Epithelial cell of esophagus (primary cell): Measurements from ENCODE around the gene CA10.

Experiments used
- DNase-seq: peaks from one replicate; pipeline ENCODE4 v3.0.0; 2010; ENCODE audit warnings: low read depth
- H3K4me3 ChIP-seq: 2 replicates; pipeline ENCODE4 v1.5.1; 2011; ENCODE audit warnings: mild to moderate bottlenecking, low read length, control low read depth
- TF ChIP-seq, protein P1 (sequence below): IDR thresholded peaks from 2 replicates; pipeline ENCODE4 v1.5.1; 2011; ENCODE audit warnings: low read depth, mild to moderate bottlenecking, low read length, control low read depth, inconsistent platforms; ENCODE audit not compliant: insufficient read depth; ENCODE audit errors: missing control alignments

The CA10 gene

DNA sequence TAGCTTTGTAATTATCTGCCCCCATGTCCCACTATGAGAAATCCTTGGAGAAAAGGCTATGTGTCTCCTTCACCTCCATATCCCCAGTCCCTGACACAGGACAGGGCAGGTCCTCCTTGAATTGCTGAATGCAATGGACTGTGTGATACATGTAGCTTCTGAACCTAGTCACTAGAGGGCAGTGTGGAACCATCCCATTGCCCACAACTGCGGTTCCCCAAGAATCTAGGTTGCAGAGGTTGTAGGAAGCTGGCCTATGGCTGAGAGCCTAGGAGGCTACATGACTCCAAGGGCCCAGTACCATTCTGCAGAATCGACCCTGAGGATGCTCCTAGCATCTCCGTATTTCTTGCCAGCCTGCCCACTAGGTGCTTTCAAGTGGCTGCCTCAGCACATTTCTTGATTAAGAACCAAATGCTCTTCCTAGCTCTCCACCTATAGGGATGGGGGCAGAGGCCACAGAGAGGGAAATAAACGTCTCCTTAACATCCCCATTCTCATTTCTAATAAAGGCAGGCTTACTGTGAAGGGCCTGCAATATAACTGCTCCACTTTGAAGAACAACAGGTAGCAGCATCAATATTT is 394.0 kb downstream of the CA10 start:
- peak; percentile 78 for DNase-seq
- TF ChIP-seq, protein P1, sequence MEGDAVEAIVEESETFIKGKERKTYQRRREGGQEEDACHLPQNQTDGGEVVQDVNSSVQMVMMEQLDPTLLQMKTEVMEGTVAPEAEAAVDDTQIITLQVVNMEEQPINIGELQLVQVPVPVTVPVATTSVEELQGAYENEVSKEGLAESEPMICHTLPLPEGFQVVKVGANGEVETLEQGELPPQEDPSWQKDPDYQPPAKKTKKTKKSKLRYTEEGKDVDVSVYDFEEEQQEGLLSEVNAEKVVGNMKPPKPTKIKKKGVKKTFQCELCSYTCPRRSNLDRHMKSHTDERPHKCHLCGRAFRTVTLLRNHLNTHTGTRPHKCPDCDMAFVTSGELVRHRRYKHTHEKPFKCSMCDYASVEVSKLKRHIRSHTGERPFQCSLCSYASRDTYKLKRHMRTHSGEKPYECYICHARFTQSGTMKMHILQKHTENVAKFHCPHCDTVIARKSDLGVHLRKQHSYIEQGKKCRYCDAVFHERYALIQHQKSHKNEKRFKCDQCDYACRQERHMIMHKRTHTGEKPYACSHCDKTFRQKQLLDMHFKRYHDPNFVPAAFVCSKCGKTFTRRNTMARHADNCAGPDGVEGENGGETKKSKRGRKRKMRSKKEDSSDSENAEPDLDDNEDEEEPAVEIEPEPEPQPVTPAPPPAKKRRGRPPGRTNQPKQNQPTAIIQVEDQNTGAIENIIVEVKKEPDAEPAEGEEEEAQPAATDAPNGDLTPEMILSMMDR = peak; percentile 97
- no peak overlapping the region for H3K4me3 ChIP-seq

DNA sequence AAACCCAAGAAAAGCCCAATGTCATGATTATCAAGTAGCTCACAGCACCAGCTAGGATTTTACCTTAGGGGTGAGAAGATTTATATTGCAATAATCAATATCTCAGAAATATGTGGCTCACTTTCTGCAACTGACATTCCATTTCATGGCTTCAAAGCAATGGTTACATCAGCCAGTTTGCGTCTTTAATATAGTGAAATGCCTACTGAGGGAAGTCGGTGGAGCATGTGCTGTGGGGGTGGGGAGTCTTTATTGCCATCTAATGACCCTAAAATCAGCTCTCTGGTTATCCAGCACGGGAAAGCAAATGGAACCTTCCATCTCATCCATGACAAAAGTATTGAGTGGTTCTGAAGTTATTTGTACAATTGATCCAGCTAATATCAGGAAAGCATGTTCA is 395.5 kb downstream of the CA10 start:
- TF ChIP-seq, protein P1 = no peak
- DNase-seq = no peak

DNA sequence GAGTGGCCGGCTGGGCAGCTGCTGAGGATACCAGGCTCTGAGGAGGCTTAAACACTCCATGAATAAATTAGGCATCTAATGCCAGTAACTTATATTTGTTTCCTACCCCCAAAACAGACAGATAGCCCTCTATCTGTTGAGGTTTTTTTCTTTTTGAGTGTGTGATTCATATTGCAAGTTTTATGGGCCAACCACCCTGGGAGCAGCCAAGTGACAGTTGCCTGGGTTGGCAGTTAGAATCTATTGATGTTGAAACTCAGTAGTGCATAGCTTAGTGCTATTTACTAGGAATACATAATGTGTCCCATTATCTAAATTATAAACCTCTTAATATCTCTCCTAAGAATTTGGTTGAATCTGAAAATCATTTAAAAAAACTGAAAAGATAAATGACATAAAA is 397.4 kb downstream of the CA10 start:
- H3K4me3 ChIP-seq = no peak overlapping the region
- TF ChIP-seq, protein P1 = no peak
- no peak for DNase-seq

More for the DNA sequence above, 395.5 kb downstream of the CA10 start:
- H3K4me3 ChIP-seq = no peak overlapping the region

DNA sequence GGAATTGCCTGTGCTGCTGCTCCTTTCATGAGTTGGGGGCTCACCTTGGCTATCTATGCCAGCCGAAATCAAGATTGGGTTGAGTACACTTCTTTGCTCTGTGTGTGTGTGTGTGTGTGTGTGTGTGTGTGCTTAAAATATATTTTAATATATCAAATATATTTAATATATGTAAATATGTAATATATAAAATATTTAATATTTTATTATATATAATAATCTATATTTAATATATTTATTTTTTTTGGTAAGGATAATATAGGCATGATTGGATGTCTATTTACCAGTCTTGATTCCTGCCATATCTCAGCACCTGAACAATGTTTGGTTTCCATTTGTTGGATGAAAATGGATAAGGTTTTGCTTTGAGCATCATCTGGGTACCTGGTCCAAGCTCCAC is 399.3 kb downstream of the CA10 start:
- DNase-seq = no peak
- TF ChIP-seq, protein P1 = no peak

DNA sequence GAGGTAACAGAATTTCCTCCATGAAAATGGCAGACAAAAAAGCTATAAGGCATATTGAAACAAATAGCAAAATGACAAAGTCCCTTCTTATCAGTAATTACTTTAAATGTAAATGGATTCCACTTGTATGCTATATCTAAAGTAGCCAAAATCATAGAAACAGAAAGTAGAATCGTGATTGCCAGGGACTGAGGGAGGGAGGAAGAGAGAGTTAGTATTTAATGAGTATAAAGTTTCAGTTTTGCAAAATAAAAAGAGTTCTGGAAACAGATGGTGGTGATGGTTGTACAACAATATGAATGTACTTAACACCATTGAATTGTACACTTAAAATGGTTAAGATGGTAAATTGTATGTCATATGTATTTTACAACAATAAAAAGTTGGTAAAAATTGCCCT is 407.4 kb downstream of the CA10 start:
- no peak for DNase-seq
- H3K4me3 ChIP-seq = no peak overlapping the region
- TF ChIP-seq, protein P1 = no peak

More for the DNA sequence above, 399.3 kb downstream of the CA10 start:
- H3K4me3 ChIP-seq = no peak overlapping the region

DNA sequence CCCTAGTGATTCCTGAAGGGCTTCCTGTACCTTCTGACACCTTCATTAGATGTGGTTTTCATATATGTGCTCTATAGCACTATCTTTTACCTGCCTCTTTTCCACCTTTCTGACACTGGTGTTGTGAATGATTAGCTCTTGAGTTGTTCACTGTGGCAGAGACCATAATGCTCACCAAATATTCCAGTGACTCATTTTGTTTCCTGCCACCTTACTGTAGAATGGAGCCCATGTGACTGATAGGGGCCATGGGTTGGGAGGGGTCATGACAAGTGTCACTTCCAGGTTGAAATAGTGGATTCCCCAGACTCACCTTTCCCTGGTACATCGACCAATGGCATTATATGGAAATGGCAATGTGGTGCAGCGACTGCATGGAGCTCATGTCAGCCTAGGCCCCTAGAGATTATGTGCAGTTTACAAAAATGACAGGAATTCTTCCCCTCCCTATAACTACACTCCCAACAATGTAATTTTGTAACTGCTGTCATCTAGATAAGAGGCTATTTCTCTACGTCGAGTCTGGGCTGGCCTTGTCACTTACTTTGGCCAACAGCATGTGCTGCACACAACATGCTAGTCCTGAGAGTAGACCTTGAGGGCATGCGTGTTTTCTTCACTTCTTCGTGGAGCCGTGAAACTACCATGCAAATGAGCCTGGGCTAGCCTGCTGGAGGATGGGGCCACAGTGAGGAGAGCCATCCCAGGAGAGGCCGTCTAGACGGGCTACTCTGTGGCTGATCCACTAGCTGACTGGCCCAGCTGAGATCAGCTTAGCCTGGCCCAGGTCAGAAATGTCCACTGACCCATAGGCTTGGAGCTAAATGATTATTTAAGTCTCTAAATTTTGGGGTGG is 409.5 kb downstream of the CA10 start:
- TF ChIP-seq, protein P1 = no peak
- no peak overlapping the region for H3K4me3 ChIP-seq
- DNase-seq = peak; percentile 15
